ENCODE data around the gene AMZ2.
"Not testable (repeated sequence)": the region's sequence is repeated elsewhere in the genome, so short reads cannot be mapped to it uniquely, and the experiment has no call there.

AMZ2 gene

DNA sequence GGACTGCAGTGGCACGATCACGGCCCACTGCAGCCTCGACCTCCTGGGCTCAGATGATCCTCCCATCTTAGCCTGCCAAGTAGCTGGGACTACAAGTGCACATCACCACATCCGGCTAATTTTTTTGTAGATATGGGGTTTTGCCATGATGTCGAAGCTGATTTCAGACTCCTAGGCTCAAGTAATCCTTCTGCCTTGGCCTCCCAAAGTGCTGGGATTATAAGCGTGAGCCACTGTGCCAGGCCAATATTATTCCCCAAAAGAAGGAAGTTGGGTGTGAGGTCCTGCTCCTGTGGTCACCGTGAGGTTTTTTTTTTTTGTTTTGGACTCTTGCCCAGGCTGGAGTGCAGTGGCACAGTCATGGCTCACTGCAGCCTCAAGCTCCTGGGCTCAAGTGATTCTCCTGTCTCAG lies 1.5 kb downstream of the AMZ2 start:
- no peak for DNase-seq (ENCODE audit: low read depth)

DNA sequence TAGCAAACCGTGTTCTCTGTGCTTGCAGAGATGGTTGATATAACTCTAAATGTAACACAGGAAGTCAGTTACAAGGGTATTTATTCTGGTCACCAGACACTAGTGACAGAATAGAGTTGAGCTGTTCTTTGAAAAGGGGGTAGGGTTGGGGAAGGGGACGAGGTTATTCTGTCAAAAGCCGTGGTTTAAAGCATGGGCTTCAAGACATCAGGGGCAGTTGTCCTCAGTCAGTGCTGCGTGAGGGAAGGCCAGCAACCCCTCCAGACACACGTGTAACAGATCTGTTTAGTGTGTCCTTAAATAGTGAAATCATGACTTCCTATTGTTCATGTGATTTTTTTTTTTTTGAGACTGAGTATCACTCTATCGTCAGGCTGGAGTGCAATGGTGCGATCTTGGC lies 5.6 kb downstream of the AMZ2 start:
- not testable (repeated sequence) for DNase-seq (ENCODE audit: low read depth)

DNA sequence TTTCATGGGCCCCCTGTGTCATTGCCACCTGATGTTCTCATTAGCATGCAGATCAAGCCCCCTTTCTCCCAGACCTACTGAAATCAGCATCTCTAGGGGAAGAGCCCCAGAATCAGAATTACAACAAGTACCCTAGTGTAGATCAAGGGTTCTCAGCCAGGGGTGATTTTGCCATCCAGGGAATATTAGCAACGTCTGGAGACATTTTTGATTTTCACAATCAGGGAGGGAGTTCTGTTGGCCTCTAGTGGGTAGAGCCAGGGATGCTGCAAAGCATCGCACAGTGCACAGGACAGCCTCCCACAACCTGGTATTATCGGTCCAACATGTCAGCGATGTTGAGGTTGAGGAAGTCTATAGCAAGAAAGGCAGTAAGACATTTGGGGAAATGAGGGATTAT lies 7.3 kb downstream of the AMZ2 start:
- DNase-seq (ENCODE audit: low read depth), result no peak

DNA sequence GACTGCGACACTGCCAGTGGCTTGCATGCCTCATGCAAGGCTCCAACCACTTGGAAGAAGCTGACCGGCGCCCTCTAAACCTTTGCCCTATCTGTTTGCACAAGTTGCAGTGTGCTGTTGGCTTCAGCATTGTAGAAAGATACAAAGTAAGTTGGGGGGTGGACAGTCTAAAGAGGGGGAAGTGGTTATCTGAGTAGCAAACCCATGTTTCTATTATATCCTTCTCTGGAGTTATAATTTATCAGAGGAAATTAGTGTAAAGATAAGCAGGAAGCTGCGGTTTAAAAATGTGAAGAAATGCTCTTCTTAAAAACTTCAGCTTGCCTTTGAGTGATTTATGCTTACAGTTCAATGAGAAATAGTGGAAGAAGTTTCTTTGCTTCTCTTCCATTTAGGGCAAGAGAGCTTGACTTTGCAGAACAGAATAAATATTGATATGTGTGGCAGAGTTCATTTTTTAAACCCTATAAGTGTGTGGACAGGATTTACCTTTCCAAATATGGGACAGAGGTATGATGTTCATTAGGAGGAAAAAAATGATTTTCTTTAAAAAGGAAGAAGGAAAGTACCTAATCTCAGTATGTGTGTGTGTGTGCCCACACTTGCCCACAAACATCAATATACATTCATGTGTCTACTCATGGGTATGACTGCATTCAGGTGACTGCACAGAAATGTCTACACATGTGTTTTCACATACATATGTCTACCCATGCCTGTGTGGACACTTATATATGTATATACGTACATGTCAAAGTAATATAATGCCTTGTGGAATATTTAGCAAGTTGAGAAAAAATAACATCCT lies 8.1 kb downstream of the AMZ2 start:
- DNase-seq (ENCODE audit: low read depth), result no peak

DNA sequence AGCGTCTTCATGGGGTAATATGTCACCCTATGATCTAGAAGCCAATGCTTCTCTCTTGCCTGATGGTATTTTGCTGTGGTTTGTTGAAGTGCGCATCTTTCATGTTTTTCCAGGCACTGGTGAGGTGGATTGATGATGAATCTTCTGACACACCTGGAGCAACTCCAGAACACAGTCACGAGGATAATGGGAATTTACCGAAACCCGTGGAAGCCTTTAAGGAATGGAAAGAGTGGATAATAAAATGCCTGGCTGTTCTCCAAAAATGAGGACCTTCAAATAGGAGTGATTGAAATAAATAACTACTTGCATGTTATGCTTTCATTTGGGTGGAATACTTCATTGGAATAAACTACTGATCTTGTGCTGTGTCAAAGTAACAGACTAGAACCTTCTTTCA lies 8.9 kb downstream of the AMZ2 start:
- not testable (repeated sequence) for DNase-seq (ENCODE audit: low read depth)

DNA sequence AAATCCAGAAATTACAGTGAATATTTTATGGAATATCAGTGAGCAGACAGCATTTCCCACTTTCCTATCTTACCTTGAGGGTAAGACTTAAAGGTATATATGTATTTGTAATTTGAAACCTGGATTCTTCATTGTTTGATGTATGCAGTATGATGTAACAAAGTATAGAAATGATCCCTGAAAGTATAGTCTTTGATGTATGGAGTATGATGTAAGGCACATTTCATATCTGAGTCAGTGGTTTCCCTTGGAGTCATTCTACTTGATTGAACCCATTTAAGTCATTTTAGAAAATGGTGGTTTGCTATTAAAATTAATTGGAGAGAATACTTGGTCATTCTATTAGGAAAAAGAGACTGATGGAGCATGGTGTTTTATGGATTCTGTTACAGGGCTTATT lies 10.1 kb downstream of the AMZ2 start:
- DNase-seq (ENCODE audit: low read depth), result no peak

DNA sequence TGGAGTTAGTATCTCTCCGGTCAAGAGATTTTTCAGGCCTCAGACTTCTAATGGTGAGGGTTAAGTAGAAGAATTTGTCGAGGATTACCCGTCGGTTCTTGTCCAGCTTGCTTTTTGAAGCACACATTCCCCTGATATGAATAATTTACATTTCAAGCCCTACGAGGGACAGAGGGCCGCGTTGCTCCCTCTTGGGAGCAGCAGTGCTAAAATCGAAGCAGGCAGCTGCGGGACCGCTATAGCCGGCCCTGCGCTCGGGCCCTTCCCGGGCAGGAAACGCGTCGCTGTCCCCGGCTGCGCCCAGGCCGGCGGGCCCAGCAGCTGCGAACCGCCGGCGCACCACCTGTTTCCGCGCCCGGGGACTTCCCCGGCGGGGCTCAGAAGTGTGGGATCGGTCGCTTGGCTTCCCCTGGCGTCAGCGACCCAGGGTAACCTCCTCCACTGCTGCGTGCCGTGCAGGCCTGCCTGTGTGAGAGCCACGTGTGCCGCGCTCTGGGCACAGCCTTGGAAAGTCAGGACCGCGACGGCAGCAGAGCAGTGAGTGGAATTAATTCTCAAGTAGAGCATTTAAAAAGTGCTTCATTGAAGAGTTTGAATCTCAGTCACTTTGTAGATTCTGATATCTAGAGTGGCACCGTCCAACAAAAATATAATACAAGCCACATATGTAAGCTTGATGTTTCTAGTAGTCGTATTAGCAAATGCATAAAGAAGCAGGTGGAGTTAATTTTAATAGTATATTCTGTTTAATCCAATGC lies 11.2 kb downstream of the AMZ2 start:
- peak; percentile 42 for DNase-seq (ENCODE audit: low read depth)

DNA sequence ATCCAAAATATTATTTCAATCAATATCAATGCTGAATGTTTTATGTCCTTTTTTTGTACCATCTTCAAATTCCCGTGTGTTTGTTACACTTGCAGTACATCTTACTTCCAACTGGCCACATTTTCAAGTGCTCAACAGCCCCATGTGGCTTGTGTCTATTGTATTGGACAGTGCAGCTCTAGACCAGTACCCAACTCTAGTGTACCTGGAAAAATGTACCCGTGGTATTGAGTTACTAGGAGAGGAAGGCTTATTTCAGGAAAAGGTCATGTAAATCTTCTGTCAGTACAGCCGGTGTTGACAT lies 11.8 kb downstream of the AMZ2 start:
- DNase-seq (ENCODE audit: low read depth), result not testable (repeated sequence)

DNA sequence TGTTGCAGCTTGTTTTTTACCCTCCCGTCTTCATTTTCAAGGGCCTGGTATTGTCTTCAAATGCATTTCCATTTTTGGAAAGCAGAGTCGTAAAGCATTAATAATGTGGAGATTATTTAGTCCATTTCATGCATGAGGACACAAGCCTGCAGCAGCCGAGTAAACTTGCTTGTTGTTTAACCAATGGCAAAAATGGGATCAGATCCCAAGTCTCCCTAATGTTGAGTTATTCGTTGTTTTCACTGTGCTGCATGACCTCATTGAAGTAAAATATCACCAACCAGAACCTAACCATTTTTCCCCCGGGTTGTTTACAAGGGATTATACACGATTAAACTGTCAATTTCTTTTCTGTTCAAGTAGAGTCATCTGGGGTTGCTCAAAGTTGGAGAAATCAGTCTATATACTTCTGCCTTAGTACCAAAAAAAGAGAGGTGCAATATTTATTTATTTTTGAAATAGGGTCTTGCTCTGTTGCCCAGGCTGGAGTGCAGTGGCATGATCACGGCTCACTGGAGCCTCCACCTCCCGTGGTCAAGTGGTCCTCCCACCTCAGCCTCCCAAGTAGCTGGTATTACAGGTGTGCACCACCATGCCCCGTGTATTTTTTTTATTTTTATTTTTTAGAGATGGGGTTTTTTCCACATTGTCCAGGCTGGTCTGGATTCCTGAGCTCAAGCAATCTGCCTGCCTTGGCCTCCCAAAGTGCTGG lies 12.4 kb downstream of the AMZ2 start:
- DNase-seq (ENCODE audit: low read depth), result no peak

DNA sequence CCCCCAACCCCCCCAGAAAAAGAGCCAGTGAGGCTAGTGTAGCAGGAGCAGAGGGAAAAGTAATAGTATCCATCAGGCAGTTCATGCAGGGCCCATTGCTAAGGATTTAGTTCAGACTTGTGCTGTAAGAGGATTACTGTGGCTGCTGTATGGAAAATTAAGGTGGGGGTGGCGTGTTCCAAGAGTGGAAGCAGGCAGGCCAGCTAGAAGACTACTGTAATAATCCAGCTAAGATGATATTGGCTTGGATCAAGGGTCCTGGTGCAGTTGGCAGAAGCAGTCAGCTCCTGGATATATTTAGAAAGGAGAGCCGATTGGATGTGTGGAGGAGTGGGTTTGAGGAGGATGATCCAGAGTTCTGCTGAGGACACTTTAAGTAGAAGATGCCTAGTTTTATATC lies 14.6 kb downstream of the AMZ2 start:
- DNase-seq (ENCODE audit: low read depth), result not testable (repeated sequence)

DNA sequence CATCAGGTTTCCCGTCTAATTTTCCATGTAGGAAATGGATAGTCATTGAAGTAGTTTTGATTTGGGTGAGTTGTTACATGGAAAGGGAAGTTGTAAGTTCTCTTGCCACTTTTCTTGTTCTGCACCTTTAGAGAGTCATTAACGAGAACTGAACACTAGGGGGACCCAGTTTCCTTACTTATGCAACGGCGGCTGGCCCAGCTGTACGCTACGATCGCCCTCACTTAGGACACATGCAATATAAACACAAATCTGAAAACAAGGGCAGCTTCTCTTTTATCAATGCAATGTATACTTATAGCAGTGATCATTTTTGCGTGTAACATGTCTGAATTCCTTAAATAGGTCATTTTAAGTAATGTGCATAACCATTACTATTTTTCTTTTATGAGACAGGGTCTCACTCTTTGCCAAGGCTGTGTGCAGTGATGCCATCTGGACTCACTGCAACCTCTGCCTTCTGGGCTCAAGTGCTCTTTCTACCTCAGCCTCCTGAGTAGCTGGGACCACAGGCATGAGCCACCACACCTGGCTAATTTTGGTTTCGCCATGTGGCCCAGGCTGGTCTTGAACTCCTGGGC lies 15.3 kb downstream of the AMZ2 start:
- not testable (repeated sequence) for DNase-seq (ENCODE audit: low read depth)

DNA sequence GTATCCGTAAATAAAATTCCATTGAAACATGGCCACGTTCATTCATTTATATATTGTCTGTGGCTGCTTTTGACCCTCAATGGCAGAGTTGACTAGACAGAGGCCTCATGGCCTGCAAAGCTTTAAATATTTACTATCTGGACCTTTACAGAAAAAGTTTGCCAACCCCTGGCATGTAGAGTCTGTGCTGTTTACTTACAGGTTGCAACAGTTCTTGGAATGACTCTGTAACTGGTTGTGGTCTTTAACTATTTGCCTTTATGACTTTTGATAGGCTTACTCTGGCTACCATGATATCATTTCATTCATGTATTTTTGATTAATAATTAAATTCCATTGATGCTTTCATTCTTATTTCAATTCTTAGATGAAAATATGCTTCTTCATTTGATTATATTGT lies 18.0 kb downstream of the AMZ2 start:
- DNase-seq (ENCODE audit: low read depth), result not testable (repeated sequence)

DNA sequence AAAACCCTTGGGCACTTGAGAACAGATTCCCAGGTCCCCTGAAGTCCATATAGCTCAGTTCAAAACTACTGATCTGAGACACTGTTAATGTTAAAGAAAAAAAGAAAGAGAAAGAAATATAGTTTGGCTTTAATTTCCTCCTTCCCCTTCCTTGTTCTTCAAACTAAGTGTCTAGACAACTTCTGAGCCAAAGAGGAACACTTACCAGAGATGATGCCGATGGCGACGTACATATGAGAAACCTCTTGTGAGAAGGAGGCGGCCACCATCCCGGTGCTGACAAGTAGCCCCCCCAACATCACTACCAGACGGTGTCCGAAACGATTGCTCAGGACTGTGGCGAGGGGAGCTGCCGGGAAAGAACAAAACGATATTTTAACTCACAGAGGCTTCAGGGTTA lies 25.9 kb downstream of the AMZ2 start:
- no peak for DNase-seq (ENCODE audit: low read depth)

DNA sequence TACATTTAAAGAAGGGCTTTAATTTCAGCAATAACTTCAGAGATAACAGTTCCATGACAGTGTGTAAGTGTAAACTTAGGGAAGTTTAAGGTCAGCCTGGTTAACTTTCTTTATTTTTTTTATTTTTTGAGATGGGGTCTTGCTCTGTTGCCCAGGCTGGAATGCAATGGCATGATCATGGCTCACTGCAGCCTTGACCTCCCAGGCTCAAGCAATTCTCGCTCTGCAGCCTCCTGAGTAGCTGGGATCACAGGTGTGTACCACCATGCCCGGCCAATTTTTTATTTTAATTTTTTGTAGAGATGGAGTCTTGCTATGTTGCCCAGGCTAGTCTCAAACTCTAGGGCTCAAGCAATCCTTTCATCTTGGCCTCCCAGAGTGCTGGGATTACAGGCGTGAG lies 28.5 kb downstream of the AMZ2 start:
- DNase-seq (ENCODE audit: low read depth), result not testable (repeated sequence)

DNA sequence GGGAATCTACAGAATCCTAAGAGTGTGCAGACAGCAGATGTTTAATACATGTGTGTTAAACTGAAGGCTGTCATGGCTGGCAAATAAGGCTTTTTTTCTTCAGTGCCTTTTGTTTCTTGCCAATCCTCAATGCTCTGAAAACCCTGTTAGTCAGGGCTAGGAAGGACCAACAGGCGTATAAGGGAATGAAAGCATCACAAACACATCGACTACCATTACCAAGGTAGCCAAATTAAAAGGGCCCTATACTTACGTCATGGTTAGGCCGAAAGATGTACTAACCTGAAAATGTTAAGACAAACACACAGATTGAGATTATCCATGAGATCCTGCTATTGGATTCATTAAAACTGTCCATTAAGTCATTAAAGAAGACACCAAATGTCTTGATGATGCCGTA lies 30.0 kb downstream of the AMZ2 start:
- no peak for DNase-seq (ENCODE audit: low read depth)

DNA sequence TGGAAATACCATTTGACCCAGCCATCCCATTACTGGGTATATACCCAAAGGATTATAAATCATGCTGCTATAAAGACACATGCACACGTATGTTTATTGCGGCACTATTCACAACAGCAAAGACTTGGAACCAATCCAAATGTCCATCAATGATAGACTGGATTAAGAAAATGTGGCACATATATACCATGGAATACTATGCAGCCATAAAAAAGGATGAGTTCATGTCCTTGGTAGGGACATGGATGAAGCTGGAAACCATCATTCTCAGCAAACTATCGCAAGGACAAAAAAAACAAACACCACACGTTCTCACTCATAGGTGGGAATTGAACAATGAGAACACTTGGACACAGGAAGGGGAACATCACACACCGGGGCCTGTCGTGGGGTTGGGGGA lies 34.1 kb downstream of the AMZ2 start:
- not testable (repeated sequence) for DNase-seq (ENCODE audit: low read depth)

DNA sequence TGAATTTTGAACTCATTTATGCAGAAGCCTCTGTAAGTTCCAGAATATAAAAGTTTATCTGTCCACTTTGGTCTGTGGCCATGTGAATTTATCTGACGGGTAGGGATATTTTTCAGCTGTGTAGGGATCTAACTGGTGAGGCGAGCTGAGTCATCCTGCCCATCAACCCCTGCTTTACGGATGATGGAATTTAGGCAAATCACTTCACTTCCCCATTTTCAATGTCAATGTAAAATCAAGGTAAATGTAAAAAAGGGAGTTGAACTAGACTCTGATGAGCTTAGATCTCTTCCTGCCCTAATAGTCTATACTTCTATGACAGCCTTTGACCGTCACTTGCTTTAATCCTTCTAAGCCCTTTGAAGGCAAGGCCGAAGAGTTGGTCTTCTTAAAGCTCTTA lies 40.5 kb downstream of the AMZ2 start:
- DNase-seq (ENCODE audit: low read depth), result no peak

DNA sequence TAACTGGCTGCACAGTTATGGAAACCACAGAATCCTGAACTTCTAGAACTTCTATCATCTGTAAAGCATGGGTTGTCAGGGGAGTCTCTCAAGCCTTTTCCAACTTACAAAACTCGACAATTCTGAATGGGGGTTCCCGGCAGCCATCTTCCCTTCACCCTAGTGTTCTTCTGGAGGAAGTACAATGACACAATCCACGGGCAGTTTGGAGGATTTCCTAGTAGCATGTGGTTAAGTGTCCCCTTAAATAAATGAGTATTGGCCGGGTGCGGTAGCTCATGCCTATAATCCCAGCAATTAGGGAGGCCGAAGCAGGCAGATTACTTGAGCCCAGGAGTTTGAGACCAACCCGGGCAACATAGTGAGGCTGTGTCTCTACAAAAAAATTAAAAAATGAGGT lies 41.0 kb downstream of the AMZ2 start:
- no peak for DNase-seq (ENCODE audit: low read depth)

DNA sequence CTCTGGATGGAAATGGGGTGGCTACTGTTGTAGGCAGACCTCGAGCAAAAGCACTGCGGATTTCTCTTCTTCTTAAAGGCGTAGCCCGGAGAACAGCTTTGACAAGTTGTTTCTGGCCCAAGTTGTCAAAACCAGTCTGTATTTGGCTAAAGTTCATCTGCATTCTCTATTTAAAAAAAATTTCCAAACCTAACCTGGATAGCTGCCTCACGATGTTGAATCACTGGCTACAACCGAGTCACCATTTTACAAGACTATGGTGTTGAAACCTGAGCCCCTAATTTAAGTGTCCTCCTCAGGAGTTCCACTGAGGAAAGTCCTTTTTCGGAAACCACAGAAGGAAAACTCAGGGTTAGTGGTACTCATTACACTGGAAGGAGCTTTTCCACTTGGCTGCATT lies 41.6 kb downstream of the AMZ2 start:
- DNase-seq (ENCODE audit: low read depth), result no peak

DNA sequence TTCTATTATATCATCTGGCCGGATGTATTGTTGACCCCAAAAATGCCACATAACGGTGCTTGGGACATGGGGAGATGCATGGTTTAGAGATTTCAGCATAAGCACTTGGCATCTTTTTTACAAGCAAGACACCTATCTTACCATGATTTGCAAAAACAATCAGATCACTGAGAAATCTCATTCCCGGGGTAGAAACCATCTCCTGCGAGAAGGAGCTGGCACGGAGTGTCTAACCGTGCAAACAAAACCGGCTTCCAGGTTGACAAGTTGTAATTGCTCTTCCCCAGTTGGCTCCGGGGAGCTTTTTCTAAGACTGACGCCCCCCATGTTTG lies 42.1 kb downstream of the AMZ2 start:
- no peak for DNase-seq (ENCODE audit: low read depth)

DNA sequence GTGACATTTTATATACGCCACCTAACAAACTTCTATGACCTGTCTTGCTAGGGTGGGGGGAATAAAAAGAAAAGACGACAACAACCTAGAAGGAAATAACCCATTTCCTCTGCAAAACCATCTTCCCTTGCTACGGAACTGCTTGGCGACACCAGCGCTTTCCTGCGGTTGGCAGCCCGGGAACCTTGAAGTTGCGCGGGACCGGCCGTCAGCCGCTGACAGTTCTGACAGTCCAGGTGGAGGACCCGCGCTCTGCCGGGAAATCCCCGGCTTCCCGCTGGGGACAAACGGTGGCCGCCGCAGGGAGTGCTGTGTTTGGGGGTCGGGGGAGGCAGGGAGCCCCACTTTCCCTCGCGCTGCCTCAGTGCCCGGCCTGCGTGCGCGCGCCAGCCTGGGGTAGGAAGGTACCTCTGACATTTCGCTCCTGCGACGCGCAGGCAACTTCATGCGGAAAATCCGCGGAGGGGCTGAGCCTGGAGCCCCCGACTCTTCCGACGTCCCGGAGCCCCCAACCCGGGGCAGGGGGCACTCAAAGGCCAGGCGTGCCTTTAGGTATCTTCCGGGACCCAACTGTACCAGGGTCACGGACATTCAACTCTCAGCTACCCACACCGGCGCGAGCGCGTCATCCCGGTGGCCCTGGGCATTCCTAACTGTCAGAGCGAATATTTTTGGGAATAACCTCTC lies 42.6 kb downstream of the AMZ2 start:
- peak; percentile 24 for DNase-seq (ENCODE audit: low read depth)
